ENCODE data around the gene UCN3.

The UCN3 gene

DNA sequence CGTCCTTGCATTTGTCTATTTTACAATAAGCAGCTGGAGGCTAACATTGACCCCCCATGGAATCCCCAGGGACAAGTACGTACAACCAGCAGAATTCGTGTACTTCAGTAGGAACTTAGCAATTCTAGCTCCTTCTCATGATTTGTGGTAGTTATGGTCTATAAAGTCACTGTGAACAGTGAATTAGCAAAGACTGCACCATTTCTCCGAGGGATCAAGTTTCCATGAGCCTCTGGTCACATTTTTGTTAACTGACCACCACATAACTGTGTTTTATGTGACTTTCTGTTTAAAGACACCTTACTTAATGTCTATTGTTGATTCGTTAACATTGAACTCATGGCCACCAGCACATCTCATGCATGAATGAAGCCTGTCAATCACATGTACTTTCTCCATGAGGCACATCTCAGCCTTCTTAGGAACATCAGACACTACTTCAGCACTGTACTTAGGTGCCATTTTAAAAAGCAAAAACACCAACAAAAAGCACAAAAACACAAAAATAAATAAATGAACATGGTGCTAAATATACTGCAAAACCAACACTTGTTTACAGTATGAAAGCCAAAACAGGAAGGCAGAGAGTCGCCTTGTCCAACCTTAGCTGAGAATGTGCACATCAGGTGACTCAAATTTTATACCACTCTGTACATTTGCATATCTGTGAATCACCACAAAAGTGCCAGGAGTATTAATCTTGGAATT is 9.0 kb upstream of the UCN3 start:
- H3K27ac ChIP-seq = no peak overlapping the region
- TF ChIP-seq, protein P1, sequence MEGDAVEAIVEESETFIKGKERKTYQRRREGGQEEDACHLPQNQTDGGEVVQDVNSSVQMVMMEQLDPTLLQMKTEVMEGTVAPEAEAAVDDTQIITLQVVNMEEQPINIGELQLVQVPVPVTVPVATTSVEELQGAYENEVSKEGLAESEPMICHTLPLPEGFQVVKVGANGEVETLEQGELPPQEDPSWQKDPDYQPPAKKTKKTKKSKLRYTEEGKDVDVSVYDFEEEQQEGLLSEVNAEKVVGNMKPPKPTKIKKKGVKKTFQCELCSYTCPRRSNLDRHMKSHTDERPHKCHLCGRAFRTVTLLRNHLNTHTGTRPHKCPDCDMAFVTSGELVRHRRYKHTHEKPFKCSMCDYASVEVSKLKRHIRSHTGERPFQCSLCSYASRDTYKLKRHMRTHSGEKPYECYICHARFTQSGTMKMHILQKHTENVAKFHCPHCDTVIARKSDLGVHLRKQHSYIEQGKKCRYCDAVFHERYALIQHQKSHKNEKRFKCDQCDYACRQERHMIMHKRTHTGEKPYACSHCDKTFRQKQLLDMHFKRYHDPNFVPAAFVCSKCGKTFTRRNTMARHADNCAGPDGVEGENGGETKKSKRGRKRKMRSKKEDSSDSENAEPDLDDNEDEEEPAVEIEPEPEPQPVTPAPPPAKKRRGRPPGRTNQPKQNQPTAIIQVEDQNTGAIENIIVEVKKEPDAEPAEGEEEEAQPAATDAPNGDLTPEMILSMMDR (IDR thresholded peaks at IDR 0.05) = no peak
- no peak overlapping the region for H3K4me3 ChIP-seq (ENCODE audit: low read depth in 1 of 2, low read length in 1 of 2)
- no peaks in the 10 kb centered on the region for H3K27me3 ChIP-seq
- no peaks in the 10 kb centered on the region for H3K4me1 ChIP-seq (ENCODE audit: control insufficient read depth in 1 of 2, insufficient read depth in 1 of 2, low read depth in 1 of 2, low read length in 1 of 2)
- no peaks in the 10 kb centered on the region for H3K36me3 ChIP-seq
- H3K9me3 ChIP-seq = no peaks in the 10 kb centered on the region

DNA sequence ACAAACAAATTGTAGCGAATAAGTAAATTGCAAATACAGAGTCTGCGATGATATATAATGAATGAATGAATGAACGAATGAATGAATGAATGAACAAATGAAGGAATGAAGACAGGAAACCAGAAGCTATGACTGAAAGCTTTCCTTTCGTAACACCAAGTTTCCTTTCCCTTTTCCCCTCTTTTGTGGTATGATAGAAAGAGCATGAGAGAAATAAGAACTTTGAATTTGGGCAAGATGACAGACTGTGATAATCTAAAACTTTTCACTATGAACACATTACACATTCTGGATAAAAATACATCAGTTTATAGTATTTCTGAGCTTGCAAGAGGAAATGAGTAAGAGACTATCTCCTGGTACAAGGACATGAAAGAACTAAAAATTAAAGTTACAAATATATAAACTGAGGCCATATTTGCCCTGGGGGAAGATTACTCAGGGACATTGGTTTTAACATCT is 8.4 kb upstream of the UCN3 start:
- Histone ChIP-seq H3K27ac (no peak overlapping the region), H3K4me1 (ENCODE audit: control insufficient read depth in 1 of 2, insufficient read depth in 1 of 2, low read depth in 1 of 2, low read length in 1 of 2) (no peaks in the 10 kb centered on the region), H3K36me3 (no peaks in the 10 kb centered on the region), H3K27me3 (no peaks in the 10 kb centered on the region), H3K4me3 (ENCODE audit: low read depth in 1 of 2, low read length in 1 of 2) (no peak overlapping the region), H3K9me3 (no peaks in the 10 kb centered on the region)
- TF ChIP-seq, protein P1 (IDR thresholded peaks at IDR 0.05) = no peak

DNA sequence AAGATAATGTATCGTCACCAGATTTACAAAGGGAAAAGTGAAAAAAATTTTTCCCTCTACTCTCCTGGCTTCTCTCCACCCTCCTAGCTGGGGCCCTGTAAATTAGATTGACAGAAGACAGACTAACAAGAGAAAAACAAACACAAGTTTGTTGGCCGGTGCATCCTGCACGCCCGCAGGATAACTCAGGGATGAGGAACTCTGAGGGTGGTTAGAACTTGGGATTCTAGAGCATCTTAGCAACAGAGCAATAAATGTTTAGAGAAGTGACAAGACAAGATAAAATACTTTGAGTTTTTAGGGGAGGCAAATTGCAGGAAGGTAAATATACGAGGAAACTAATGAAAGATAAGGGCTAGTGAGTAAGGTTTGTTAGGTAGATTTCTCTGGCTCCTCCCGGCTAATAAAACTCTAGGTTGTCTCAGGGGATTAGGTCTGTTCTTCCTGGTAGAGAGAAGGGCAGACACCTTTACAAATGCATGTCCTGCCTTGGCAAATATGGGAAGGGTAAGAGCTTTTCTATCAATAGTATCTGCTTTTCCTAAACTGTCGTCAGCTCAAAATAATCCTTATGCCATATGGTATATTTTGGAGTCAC is 4.3 kb upstream of the UCN3 start:
- H3K4me3 ChIP-seq (ENCODE audit: low read depth in 1 of 2, low read length in 1 of 2) = no peak overlapping the region
- H3K9me3 ChIP-seq = no peaks in the 10 kb centered on the region
- no peaks in the 10 kb centered on the region for H3K4me1 ChIP-seq (ENCODE audit: control insufficient read depth in 1 of 2, insufficient read depth in 1 of 2, low read depth in 1 of 2, low read length in 1 of 2)
- peaks cover 11% of the 10 kb centered on the region for H3K27me3 ChIP-seq
- H3K36me3 ChIP-seq = no peaks in the 10 kb centered on the region
- H3K27ac ChIP-seq = no peak overlapping the region
- TF ChIP-seq, protein P1 (IDR thresholded peaks at IDR 0.05) = no peak

DNA sequence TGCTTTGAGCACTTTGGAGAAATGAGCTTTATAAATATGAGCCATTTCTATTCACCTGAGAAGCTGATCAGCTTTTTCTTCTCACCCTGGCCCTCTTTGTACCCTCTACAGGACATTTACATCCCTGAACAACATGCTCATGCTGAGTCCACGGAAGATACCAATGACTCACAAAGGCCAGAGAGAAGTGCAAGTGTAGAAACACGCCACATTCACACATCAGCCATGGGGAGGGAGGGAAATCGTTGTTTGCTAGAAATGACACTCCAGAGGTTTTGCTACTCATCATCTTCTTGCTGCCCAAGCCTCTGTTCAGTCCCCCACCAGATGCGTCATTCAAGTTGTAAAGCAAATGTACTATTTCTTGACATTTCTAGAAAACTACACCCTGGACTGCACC is 2.8 kb upstream of the UCN3 start:
- no peak overlapping the region for H3K4me3 ChIP-seq (ENCODE audit: low read depth in 1 of 2, low read length in 1 of 2)
- TF ChIP-seq, protein P1 (IDR thresholded peaks at IDR 0.05) = no peak
- peaks cover 25% of the 10 kb centered on the region for H3K27me3 ChIP-seq
- H3K27ac ChIP-seq = no peak overlapping the region
- no peaks in the 10 kb centered on the region for H3K9me3 ChIP-seq
- H3K36me3 ChIP-seq = no peaks in the 10 kb centered on the region
- H3K4me1 ChIP-seq (ENCODE audit: control insufficient read depth in 1 of 2, insufficient read depth in 1 of 2, low read depth in 1 of 2, low read length in 1 of 2) = no peaks in the 10 kb centered on the region

DNA sequence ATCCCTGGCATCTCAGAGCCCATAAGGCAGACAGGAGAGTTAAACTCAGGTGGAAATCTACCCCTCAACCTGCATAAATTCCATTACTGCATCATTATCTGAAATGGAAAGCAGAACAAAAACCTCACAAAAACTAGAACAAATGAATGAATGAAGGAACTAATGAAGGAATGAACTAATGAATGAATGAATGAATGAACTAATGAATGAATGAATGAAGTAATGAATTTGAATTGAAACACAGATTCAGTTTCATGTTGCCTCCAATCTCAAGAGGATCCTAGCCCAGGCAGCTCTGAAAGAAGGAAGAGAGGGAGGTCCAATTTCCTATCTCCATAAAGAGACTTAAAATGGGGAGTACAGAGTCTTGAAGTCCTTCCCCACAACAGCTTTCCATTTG is 1.9 kb upstream of the UCN3 start:
- Histone ChIP-seq H3K36me3 (no peaks in the 10 kb centered on the region), H3K27ac (no peak overlapping the region), H3K9me3 (no peaks in the 10 kb centered on the region), H3K4me1 (ENCODE audit: control insufficient read depth in 1 of 2, insufficient read depth in 1 of 2, low read depth in 1 of 2, low read length in 1 of 2) (no peaks in the 10 kb centered on the region), H3K27me3 (peaks cover 25% of the 10 kb centered on the region), H3K4me3 (ENCODE audit: low read depth in 1 of 2, low read length in 1 of 2) (no peak overlapping the region)
- TF ChIP-seq, protein P1 (IDR thresholded peaks at IDR 0.05) = no peak
